ENCODE results near the gene LILRB4. TPM values are rescaled to one million over a fixed set of nuclear protein-coding genes. Genes with fewer than 3 reads are reported as not detected.

The LILRB4 gene
- total and polyA plus RNA-seq, 2 experiments from 2014 or later, result not detected

- Histone ChIP-seq H3K4me2 (no peak overlapping the region), H3K27me3 (ENCODE audit: insufficient read depth) (no peaks in the 10 kb centered on the region), H3K36me3 (ENCODE audit: insufficient read depth) (no peaks in the 10 kb centered on the region; the same call in 1 of the 2 replicates), H3K79me2 (replicated peaks; ENCODE audit: insufficient read depth) (no peaks in the 10 kb centered on the region), H3K9me2 (ENCODE audit: insufficient read depth) (no peaks in the 10 kb centered on the region), H3K4me3 (no peak overlapping the region), H2AFZ (no peak overlapping the region), H3K27ac (ENCODE audit: low read depth) (no peak overlapping the region), H4K20me1 (replicated peaks; ENCODE audit: insufficient read depth) (no peaks in the 10 kb centered on the region), H3K4me1 (ENCODE audit: insufficient read depth) (no peaks in the 10 kb centered on the region), H3F3A (replicated peaks; ENCODE audit: low read depth) (no peaks in the 10 kb centered on the region)
- Mint-ChIP-seq H3K27ac (no peak overlapping the region), H3K4me3 (no peak overlapping the region), H3K27me3 (ENCODE audit: insufficient read depth, low read depth, poor library complexity) (no peaks in the 10 kb centered on the region), H3K4me1 (no peaks in the 10 kb centered on the region), H3K9me3 (peaks cover 90% of the 10 kb centered on the region), H3K36me3 (ENCODE audit: low read depth) (peaks cover 18% of the 10 kb centered on the region)
- TF ChIP-seq JUNB (IDR thresholded peaks at IDR 0.05; ENCODE audit: unreplicated experiment) (no peak), EZH2 (IDR thresholded peaks at IDR 0.05; ENCODE audit: low read depth, unreplicated experiment) (no peak), CREB1 (CRISPR knock-in tag; IDR thresholded peaks at IDR 0.05; ENCODE audit: low read depth) (no peak), EZH2phosphoT487 (IDR thresholded peaks at IDR 0.05; ENCODE audit: unreplicated experiment) (no peak), POLR2AphosphoS5 (IDR thresholded peaks at IDR 0.05; ENCODE audit: low read depth) (no peak), ZNF114 (CRISPR knock-in tag; IDR thresholded peaks at IDR 0.05) (no peak), STAT1 (IDR thresholded peaks at IDR 0.05; ENCODE audit: unreplicated experiment) (no peak), ZNF331 (CRISPR knock-in tag; IDR thresholded peaks at IDR 0.05; ENCODE audit: low read depth) (no peak)
- TF ChIP-seq, protein P1, sequence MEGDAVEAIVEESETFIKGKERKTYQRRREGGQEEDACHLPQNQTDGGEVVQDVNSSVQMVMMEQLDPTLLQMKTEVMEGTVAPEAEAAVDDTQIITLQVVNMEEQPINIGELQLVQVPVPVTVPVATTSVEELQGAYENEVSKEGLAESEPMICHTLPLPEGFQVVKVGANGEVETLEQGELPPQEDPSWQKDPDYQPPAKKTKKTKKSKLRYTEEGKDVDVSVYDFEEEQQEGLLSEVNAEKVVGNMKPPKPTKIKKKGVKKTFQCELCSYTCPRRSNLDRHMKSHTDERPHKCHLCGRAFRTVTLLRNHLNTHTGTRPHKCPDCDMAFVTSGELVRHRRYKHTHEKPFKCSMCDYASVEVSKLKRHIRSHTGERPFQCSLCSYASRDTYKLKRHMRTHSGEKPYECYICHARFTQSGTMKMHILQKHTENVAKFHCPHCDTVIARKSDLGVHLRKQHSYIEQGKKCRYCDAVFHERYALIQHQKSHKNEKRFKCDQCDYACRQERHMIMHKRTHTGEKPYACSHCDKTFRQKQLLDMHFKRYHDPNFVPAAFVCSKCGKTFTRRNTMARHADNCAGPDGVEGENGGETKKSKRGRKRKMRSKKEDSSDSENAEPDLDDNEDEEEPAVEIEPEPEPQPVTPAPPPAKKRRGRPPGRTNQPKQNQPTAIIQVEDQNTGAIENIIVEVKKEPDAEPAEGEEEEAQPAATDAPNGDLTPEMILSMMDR (conservative IDR thresholded peaks at IDR 0.05; ENCODE audit: low read depth in 2 of 2), result no peak
- TF ChIP-seq, protein P2, sequence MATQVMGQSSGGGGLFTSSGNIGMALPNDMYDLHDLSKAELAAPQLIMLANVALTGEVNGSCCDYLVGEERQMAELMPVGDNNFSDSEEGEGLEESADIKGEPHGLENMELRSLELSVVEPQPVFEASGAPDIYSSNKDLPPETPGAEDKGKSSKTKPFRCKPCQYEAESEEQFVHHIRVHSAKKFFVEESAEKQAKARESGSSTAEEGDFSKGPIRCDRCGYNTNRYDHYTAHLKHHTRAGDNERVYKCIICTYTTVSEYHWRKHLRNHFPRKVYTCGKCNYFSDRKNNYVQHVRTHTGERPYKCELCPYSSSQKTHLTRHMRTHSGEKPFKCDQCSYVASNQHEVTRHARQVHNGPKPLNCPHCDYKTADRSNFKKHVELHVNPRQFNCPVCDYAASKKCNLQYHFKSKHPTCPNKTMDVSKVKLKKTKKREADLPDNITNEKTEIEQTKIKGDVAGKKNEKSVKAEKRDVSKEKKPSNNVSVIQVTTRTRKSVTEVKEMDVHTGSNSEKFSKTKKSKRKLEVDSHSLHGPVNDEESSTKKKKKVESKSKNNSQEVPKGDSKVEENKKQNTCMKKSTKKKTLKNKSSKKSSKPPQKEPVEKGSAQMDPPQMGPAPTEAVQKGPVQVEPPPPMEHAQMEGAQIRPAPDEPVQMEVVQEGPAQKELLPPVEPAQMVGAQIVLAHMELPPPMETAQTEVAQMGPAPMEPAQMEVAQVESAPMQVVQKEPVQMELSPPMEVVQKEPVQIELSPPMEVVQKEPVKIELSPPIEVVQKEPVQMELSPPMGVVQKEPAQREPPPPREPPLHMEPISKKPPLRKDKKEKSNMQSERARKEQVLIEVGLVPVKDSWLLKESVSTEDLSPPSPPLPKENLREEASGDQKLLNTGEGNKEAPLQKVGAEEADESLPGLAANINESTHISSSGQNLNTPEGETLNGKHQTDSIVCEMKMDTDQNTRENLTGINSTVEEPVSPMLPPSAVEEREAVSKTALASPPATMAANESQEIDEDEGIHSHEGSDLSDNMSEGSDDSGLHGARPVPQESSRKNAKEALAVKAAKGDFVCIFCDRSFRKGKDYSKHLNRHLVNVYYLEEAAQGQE (IDR thresholded peaks at IDR 0.05; ENCODE audit: unreplicated experiment), result no peak
- TF ChIP-seq, protein P3, sequence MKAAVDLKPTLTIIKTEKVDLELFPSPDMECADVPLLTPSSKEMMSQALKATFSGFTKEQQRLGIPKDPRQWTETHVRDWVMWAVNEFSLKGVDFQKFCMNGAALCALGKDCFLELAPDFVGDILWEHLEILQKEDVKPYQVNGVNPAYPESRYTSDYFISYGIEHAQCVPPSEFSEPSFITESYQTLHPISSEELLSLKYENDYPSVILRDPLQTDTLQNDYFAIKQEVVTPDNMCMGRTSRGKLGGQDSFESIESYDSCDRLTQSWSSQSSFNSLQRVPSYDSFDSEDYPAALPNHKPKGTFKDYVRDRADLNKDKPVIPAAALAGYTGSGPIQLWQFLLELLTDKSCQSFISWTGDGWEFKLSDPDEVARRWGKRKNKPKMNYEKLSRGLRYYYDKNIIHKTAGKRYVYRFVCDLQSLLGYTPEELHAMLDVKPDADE (IDR thresholded peaks at IDR 0.05), result no peak
- no peak for DNase-seq (ENCODE audit: low spot score)
- ATAC-seq, result no peak
Measured at GRCh38 chr19:54691582-54692297, 29.0 kb downstream of the LILRB4 start.
